ENCODE measurements around the gene TMEM59L. TPM values are rescaled to one million over a fixed set of nuclear protein-coding genes. Genes with fewer than 3 reads are reported as not detected.

Gene TMEM59L
- total RNA-seq, 1 donor from 2014 or later, result 1.5 TPM

GRCh38 chr19:18620902-18621301 lies 8.2 kb downstream of the TMEM59L start:
- TF ChIP-seq CTCF (IDR thresholded peaks at IDR 0.05; ENCODE audit: borderline replicate concordance), result no peak
- intact Hi-C loops (cut with micrococcal nuclease), result no loop called here

GRCh38 chr19:18626906-18627305 lies 14.2 kb downstream of the TMEM59L start:
- no peak overlapping the region for H3K4me3 ChIP-seq
- peaks cover 5% of the 10 kb centered on the region for H3K4me1 ChIP-seq
- intact Hi-C loops (cut with micrococcal nuclease), result no loop called here
- no peak for TF ChIP-seq CTCF (IDR thresholded peaks at IDR 0.05; ENCODE audit: borderline replicate concordance)
- H3K27ac ChIP-seq (replicated peaks), result no peak overlapping the region
- DNase-seq, result no peak
- H3K9me3 ChIP-seq (replicated peaks), result no peaks in the 10 kb centered on the region
- H3K36me3 ChIP-seq, result no peaks in the 10 kb centered on the region
- H3K27me3 ChIP-seq (ENCODE audit: low read depth), result peaks cover 8% of the 10 kb centered on the region

More at GRCh38 chr19:18620902-18621301, 8.2 kb downstream of the TMEM59L start:
- H3K4me3 ChIP-seq, result no peak overlapping the region
- no peaks in the 10 kb centered on the region for H3K4me1 ChIP-seq
- H3K27ac ChIP-seq (replicated peaks), result no peak overlapping the region
- no peak for DNase-seq
- H3K36me3 ChIP-seq, result no peaks in the 10 kb centered on the region
- peaks cover 39% of the 10 kb centered on the region for H3K27me3 ChIP-seq (ENCODE audit: low read depth)
- H3K9me3 ChIP-seq (replicated peaks), result no peaks in the 10 kb centered on the region

GRCh38 chr19:18629166-18630088 lies 16.8 kb downstream of the TMEM59L start:
- Histone ChIP-seq H3K4me1 (peaks cover 5% of the 10 kb centered on the region), H3K36me3 (no peaks in the 10 kb centered on the region), H3K27ac (replicated peaks) (peak overlapping the region; percentile 61), H3K9me3 (replicated peaks) (no peaks in the 10 kb centered on the region), H3K4me3 (no peak overlapping the region), H3K27me3 (ENCODE audit: low read depth) (peaks cover 8% of the 10 kb centered on the region)
- DNase-seq, result peak; percentile 59
- TF ChIP-seq CTCF (IDR thresholded peaks at IDR 0.05; ENCODE audit: borderline replicate concordance), result no peak
- intact Hi-C loops (cut with micrococcal nuclease), result no loop called here

GRCh38 chr19:18633321-18633720 lies 20.7 kb downstream of the TMEM59L start:
- Histone ChIP-seq H3K4me3 (no peak overlapping the region), H3K9me3 (replicated peaks) (no peaks in the 10 kb centered on the region), H3K27ac (replicated peaks) (no peak overlapping the region), H3K27me3 (ENCODE audit: low read depth) (peaks cover 7% of the 10 kb centered on the region), H3K36me3 (no peaks in the 10 kb centered on the region), H3K4me1 (peaks cover 33% of the 10 kb centered on the region)
- intact Hi-C loops (cut with micrococcal nuclease), result no loop called here
- no peak for TF ChIP-seq CTCF (IDR thresholded peaks at IDR 0.05; ENCODE audit: borderline replicate concordance)
- DNase-seq, result no peak

- H3K36me3 ChIP-seq, result no peaks in the 10 kb centered on the region
- no peak overlapping the region for H3K27ac ChIP-seq (replicated peaks)
- intact Hi-C loops (cut with micrococcal nuclease), result no loop called here
- no peak for DNase-seq
- peaks cover 5% of the 10 kb centered on the region for H3K27me3 ChIP-seq (ENCODE audit: low read depth)
- no peaks in the 10 kb centered on the region for H3K9me3 ChIP-seq (replicated peaks)
- H3K4me3 ChIP-seq, result no peak overlapping the region
- no peak for TF ChIP-seq CTCF (IDR thresholded peaks at IDR 0.05; ENCODE audit: borderline replicate concordance)
- H3K4me1 ChIP-seq, result peaks cover 30% of the 10 kb centered on the region
Measured at GRCh38 chr19:18634612-18635297, 22.1 kb downstream of the TMEM59L start.

All from left ventricle myocardium inferior (tissue), 1 donor.